Psoas muscle (tissue), 8 donors: ENCODE measurements around the gene OAS2. TPM values are rescaled to one million over a fixed set of nuclear protein-coding genes. Genes with fewer than 3 reads are reported as not detected.

Source experiments
- ATAC-seq, 4 donors: fragments of 200-7000 bp; cut with Tn5 transposase; one replicate each; pipeline ENCODE4 v1.9.1; 2020; ENCODE audit warnings: moderate library complexity in 3 of 4, mild to moderate bottlenecking in 2 of 4
- DNase-seq, 2 donors: peaks; one replicate each; pipeline ENCODE4 v3.0.0-alpha.2; 2020
- H3K27ac ChIP-seq: fragments of 200-600 bp; one replicate; pipeline ENCODE4 v1.8.0; 2022
- H3K27me3 ChIP-seq, 3 donors: fragments of 200-600 bp in 1 of 3; one replicate each; pipeline versions ENCODE4 v1.6.1 to v1.8.0; 2013 to 2022; ENCODE audit warnings: low read length in 2 of 3, mild to moderate bottlenecking in 2 of 3, moderate library complexity in 1 of 3; ENCODE audit not compliant: insufficient read depth in 3 of 3
- H3K36me3 ChIP-seq, 2 donors: fragments of 200-600 bp in 1 of 2; one replicate each; pipeline versions ENCODE4 v1.6.1 to v1.8.0; 2013 to 2022; ENCODE audit warnings: low read depth in 1 of 2, mild to moderate bottlenecking in 1 of 2, moderate library complexity in 1 of 2; ENCODE audit not compliant: insufficient read depth in 1 of 2
- H3K4me1 ChIP-seq: fragments of 200-600 bp; one replicate; pipeline ENCODE4 v1.8.0; 2022
- H3K4me3 ChIP-seq: fragments of 200-600 bp; one replicate; pipeline ENCODE4 v1.8.0; 2022; ENCODE audit warnings: mild to moderate bottlenecking
- H3K9me3 ChIP-seq: fragments of 200-600 bp; one replicate; pipeline ENCODE4 v1.8.0; 2022
- WGBS, 3 donors: extraction: QIAGEN DNeasy Blood & Tissue Kit; methylation state at CpG; one replicate each; pipeline versions ENCODE4 v1.1.6 to v1.1.7; 2013; 5-methylcytosine and 5-hydroxymethylcytosine counted together
- intact Hi-C, 2 donors: fragments of 100-400 bp; cut with DNase I; formaldehyde crosslinking; loops; one replicate each; pipeline versions ENCODE4 v1.11.0 to v1.14.2; 2022
- polyA plus RNA-seq, 3 donors: library from polyadenylated mRNA; stranded (reverse); fragments of 200-250 nt; gene quantifications; one replicate each; pipeline ENCODE4 v1.2.3, GENCODE V29; 2013
- total RNA-seq, 4 donors: library from RNA; stranded (reverse); fragmentation: NEBNext Ultra II Directional in 2 of 4; extraction: Animal tissue kit (Norgen Biotek cat#: 25700) in 2 of 4; gene quantifications; one replicate each; pipeline versions ENCODE4 v1.2.1 to v1.2.4, GENCODE V29; 2021 to 2023
- TF ChIP-seq, protein P1 (sequence below): fragments of 200-600 bp; IDR thresholded peaks from one replicate; pipeline ENCODE4 v1.8.0; 2022; ENCODE audit warnings: antibody characterized with exemption
- donor health status: healthy with polysubstance abuse.
- donor health status: DM: no; HTN: no; CAD: no; lungs with moderate emphysema.
- donor health status: Bipolar disorder and iron deficiency.
- donor health status: healthy.
- donor health status: DM: yes; HTN: yes; CAD: no.
- donor health status: DM: no; HTN: no; CAD: no.
- donor health status: DM: no; HTN: no; CAD: no.
- donor health status: DM: yes; HTN: yes; CAD: no.

OAS2 gene
- total and polyA plus RNA-seq, 7 donors = 1.5 to 8.4 (median 2.1) TPM

DNA sequence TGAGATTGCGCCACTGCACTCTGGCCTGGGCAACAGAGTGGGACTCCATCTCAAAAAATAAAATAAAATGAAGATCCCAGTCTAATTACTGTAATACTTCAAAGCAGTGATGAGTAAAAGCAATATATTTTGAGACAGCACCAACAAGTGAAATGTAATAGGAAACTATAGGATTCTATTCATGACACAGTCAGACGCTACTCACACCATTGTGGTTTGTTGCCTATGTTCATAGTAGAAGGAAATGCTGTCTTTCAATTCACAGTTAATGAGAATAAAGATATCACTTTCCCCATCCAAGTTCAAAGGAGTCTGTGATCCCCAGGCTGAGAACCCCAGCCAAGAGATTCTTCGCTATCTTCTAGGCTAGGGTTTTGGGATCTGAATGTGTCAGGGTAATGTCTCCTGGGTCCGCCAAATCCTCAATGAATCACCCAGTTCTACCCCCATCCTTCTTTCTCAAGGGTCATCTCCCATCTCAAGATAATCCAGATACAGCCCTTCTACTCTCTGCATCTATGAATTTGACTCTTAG is 61.7 kb downstream of the OAS2 start:
- Histone ChIP-seq H3K36me3 (no peaks in the 10 kb centered on the region), H3K4me1 (no peaks in the 10 kb centered on the region), H3K9me3 (no peaks in the 10 kb centered on the region), H3K27ac (no peak overlapping the region), H3K4me3 (no peak overlapping the region), H3K27me3 (peaks cover 0 to 7% (median 2%) of the 10 kb centered on the region in 3 donors)
- TF ChIP-seq, protein P1, sequence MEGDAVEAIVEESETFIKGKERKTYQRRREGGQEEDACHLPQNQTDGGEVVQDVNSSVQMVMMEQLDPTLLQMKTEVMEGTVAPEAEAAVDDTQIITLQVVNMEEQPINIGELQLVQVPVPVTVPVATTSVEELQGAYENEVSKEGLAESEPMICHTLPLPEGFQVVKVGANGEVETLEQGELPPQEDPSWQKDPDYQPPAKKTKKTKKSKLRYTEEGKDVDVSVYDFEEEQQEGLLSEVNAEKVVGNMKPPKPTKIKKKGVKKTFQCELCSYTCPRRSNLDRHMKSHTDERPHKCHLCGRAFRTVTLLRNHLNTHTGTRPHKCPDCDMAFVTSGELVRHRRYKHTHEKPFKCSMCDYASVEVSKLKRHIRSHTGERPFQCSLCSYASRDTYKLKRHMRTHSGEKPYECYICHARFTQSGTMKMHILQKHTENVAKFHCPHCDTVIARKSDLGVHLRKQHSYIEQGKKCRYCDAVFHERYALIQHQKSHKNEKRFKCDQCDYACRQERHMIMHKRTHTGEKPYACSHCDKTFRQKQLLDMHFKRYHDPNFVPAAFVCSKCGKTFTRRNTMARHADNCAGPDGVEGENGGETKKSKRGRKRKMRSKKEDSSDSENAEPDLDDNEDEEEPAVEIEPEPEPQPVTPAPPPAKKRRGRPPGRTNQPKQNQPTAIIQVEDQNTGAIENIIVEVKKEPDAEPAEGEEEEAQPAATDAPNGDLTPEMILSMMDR = no peak
- no peak for ATAC-seq
- intact Hi-C loops = loop anchor here in 1 of 2 donors (10.0 kb wide), 1 partner anchor 135 kb away; the partner anchor contains the start of gene OAS1
- no peak for DNase-seq
- 58 to 73% (median 72%) methylated on average over 4 of the region's 4 CpGs for WGBS, 3 donors

GRCh38 chr12:113040722-113041171 is 62.4 kb downstream of the OAS2 start:
- ATAC-seq (peak in 3 of 4 donors; percentile 85 to 90 (median 87)), DNase-seq (peak; percentile 76 to 87)
- Histone ChIP-seq H3K9me3 (no peaks in the 10 kb centered on the region), H3K4me3 (no peak overlapping the region), H3K27ac (no peak overlapping the region), H3K27me3 (peaks cover 0 to 9% (median 2%) of the 10 kb centered on the region in 3 donors), H3K36me3 (no peaks in the 10 kb centered on the region), H3K4me1 (no peaks in the 10 kb centered on the region)
- intact Hi-C loops = no loop called here
- WGBS, 3 donors = 34 to 54% (median 44%) methylated on average over 7 of the region's 7 CpGs
- TF ChIP-seq, protein P1 = no peak

- no peaks in the 10 kb centered on the region for H3K9me3 ChIP-seq
- H3K27ac ChIP-seq = no peak overlapping the region
- no peak overlapping the region for H3K4me3 ChIP-seq
- ATAC-seq (no peak), DNase-seq (no peak)
- no peaks in the 10 kb centered on the region for H3K36me3 ChIP-seq
- intact Hi-C loops = no loop called here
- WGBS, 3 donors = 85 to 95% (median 94%) methylated on average over 7 of the region's 7 CpGs
- peaks cover 0 to 9% (median 2%) of the 10 kb centered on the region in 3 donors for H3K27me3 ChIP-seq
- H3K4me1 ChIP-seq = no peaks in the 10 kb centered on the region
- TF ChIP-seq, protein P1 = no peak
These were observed 63.2 kb downstream of the OAS2 start for GRCh38 chr12:113041560-113041959.

- TF ChIP-seq, protein P1 = no peak
- H3K9me3 ChIP-seq = no peaks in the 10 kb centered on the region
- H3K27me3 ChIP-seq = peaks cover 0 to 5% (median 2%) of the 10 kb centered on the region in 3 donors
- no peak overlapping the region for H3K4me3 ChIP-seq
- intact Hi-C loops = no loop called here
- ATAC-seq (no peak), DNase-seq (no peak)
- 58 to 59% (median 58%) methylated on average over 8 of the region's 8 CpGs for WGBS, 3 donors
- no peaks in the 10 kb centered on the region for H3K4me1 ChIP-seq
- H3K27ac ChIP-seq = no peak overlapping the region
- no peaks in the 10 kb centered on the region for H3K36me3 ChIP-seq
These were observed 64.9 kb downstream of the OAS2 start for GRCh38 chr12:113043240-113043639.

DNA sequence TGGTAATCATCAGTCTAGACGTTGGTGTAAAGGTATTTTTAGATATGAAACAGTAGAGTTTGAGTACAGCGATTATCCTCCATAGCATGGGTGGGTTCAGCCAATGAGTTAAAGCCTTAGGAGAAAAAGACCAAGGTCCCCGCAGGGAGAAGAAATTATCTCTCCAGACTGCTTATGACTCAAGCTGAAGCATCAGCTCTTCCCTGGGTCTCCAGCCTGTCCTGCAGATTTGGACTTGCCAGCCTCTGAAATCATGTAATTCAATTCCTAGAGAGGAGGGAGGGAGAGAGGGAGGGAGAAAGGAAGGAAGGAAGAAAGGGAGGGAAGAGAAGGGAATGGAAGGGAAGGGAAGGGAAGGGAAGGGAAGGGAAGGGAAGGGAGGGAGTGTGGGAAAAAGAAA is 66.2 kb downstream of the OAS2 start:
- ATAC-seq = no peak
- Histone ChIP-seq H3K27ac (no peak overlapping the region), H3K9me3 (no peaks in the 10 kb centered on the region), H3K27me3 (peaks cover 0 to 9% (median 4%) of the 10 kb centered on the region in 3 donors), H3K4me3 (no peak overlapping the region), H3K36me3 (no peaks in the 10 kb centered on the region), H3K4me1 (no peaks in the 10 kb centered on the region)
- intact Hi-C loops = no loop called here
- 72 to 80% (median 79%) methylated on average over 3 of the region's 3 CpGs for WGBS, 3 donors
- TF ChIP-seq, protein P1 = no peak
- no peak for DNase-seq
